ENCODE measurements around the gene CSTPP1.
A peak's percentile ranks its signal among the peaks of the same experiment; 100 is the strongest.

The CSTPP1 gene

GRCh38 chr11:47156333-47156732 is 219.8 kb downstream of the CSTPP1 start:
- no peaks in the 10 kb centered on the region for H3K9me3 ChIP-seq (ENCODE audit: insufficient read depth, low read depth, low read length)
- no peak overlapping the region for H2BK120ac ChIP-seq (ENCODE audit: insufficient read depth, low read length, poor library complexity)
- no peak overlapping the region for H2AFZ ChIP-seq (ENCODE audit: insufficient read depth, low read length, poor library complexity)
- no peak overlapping the region for H3K14ac ChIP-seq (ENCODE audit: low read length)
- no peaks in the 10 kb centered on the region for H3K27me3 ChIP-seq (ENCODE audit: insufficient read depth, low read length)
- no peak overlapping the region for H3K18ac ChIP-seq (ENCODE audit: low read length)
- no peaks in the 10 kb centered on the region for H3K4me1 ChIP-seq (ENCODE audit: control insufficient read depth in 1 of 2, insufficient read depth in 2 of 2, low read length in 2 of 2)
- H4K91ac ChIP-seq (ENCODE audit: low read depth, low read length), result no peak overlapping the region
- H2AK5ac ChIP-seq (ENCODE audit: low read length), result no peak overlapping the region
- peaks cover 0 to 14% of the 10 kb centered on the region in 2 experiments for H3K36me3 ChIP-seq (ENCODE audit: control insufficient read depth in 1 of 2, insufficient read depth in 2 of 2, low read length in 2 of 2)
- no peak overlapping the region for H4K12ac ChIP-seq (ENCODE audit: low read depth, low read length)
- H2BK12ac ChIP-seq (ENCODE audit: low read length), result no peak overlapping the region
- H3K23ac ChIP-seq (ENCODE audit: low read length), result no peak overlapping the region
- WGBS (ENCODE audit: extremely low coverage, insufficient coverage, insufficient read length), result no CpG with 5 or more reads among the region's 6 CpGs
- H3K79me2 ChIP-seq (ENCODE audit: control insufficient read depth, insufficient read depth, low read length, poor library complexity), result no peaks in the 10 kb centered on the region
- H3K4ac ChIP-seq (ENCODE audit: low read depth, low read length), result no peak overlapping the region
- DNase-seq, result peak in 1 of 2 donors; percentile 25
- H3K9ac ChIP-seq (ENCODE audit: low read length), result no peak overlapping the region
- H4K8ac ChIP-seq (ENCODE audit: low read depth, low read length), result no peak overlapping the region
- no peaks in the 10 kb centered on the region for H3K79me1 ChIP-seq (ENCODE audit: low read length)
- H3K4me2 ChIP-seq (ENCODE audit: low read length), result no peak overlapping the region
- no peak overlapping the region for H3K4me3 ChIP-seq (ENCODE audit: low read depth, low read length)
- H2BK5ac ChIP-seq (ENCODE audit: low read depth, low read length, poor library complexity), result no peak overlapping the region
- no peak overlapping the region for H3K27ac ChIP-seq (ENCODE audit: low read depth, low read length)

DNA sequence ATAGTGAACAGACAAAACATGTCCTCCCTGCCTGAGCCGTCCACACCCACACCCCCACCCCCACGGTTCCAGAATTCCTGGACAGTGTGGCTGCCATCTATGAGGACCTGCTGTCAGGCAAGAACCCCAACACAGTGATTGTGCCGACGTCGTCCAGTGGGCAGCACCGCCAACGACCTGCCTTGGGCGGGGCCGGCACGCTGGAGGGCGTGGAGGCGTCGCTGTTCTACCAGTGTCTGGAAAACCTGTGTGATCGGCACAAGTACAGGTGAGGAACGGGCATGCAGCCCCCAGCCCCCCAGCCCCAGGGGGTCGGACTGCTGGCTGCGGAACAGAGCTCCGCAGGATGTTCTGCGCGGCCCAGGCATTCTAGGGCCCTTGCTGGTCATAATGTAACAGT is 220.4 kb downstream of the CSTPP1 start:
- H3K4me1 ChIP-seq (ENCODE audit: control insufficient read depth in 1 of 2, insufficient read depth in 2 of 2, low read length in 2 of 2), result no peaks in the 10 kb centered on the region
- H3K79me1 ChIP-seq (ENCODE audit: low read length), result no peaks in the 10 kb centered on the region
- no peak overlapping the region for H2BK5ac ChIP-seq (ENCODE audit: low read depth, low read length, poor library complexity)
- no peaks in the 10 kb centered on the region for H3K27me3 ChIP-seq (ENCODE audit: insufficient read depth, low read length)
- no peak overlapping the region for H3K4ac ChIP-seq (ENCODE audit: low read depth, low read length)
- no peak overlapping the region for H3K14ac ChIP-seq (ENCODE audit: low read length)
- no peak overlapping the region for H3K4me3 ChIP-seq (ENCODE audit: low read depth, low read length)
- H3K18ac ChIP-seq (ENCODE audit: low read length), result no peak overlapping the region
- no peak overlapping the region for H4K8ac ChIP-seq (ENCODE audit: low read depth, low read length)
- no peak overlapping the region for H3K23ac ChIP-seq (ENCODE audit: low read length)
- no peaks in the 10 kb centered on the region for H3K79me2 ChIP-seq (ENCODE audit: control insufficient read depth, insufficient read depth, low read length, poor library complexity)
- no peak overlapping the region for H4K91ac ChIP-seq (ENCODE audit: low read depth, low read length)
- H4K12ac ChIP-seq (ENCODE audit: low read depth, low read length), result no peak overlapping the region
- H2BK120ac ChIP-seq (ENCODE audit: insufficient read depth, low read length, poor library complexity), result no peak overlapping the region
- no peak overlapping the region for H2AFZ ChIP-seq (ENCODE audit: insufficient read depth, low read length, poor library complexity)
- no peak for DNase-seq
- H2AK5ac ChIP-seq (ENCODE audit: low read length), result no peak overlapping the region
- H3K9me3 ChIP-seq (ENCODE audit: insufficient read depth, low read depth, low read length), result no peaks in the 10 kb centered on the region
- no peak overlapping the region for H3K27ac ChIP-seq (ENCODE audit: low read depth, low read length)
- no peak overlapping the region for H3K9ac ChIP-seq (ENCODE audit: low read length)
- H3K4me2 ChIP-seq (ENCODE audit: low read length), result no peak overlapping the region
- no CpG with 5 or more reads among the region's 20 CpGs for WGBS (ENCODE audit: extremely low coverage, insufficient coverage, insufficient read length)
- H2BK12ac ChIP-seq (ENCODE audit: low read length), result no peak overlapping the region
- peaks cover 3 to 16% of the 10 kb centered on the region in 2 experiments for H3K36me3 ChIP-seq (ENCODE audit: control insufficient read depth in 1 of 2, insufficient read depth in 2 of 2, low read length in 2 of 2)

GRCh38 chr11:47157805-47158204 is 221.2 kb downstream of the CSTPP1 start:
- Histone ChIP-seq H4K91ac (ENCODE audit: low read depth, low read length) (no peak overlapping the region), H2AK5ac (ENCODE audit: low read length) (no peak overlapping the region), H2BK12ac (ENCODE audit: low read length) (no peak overlapping the region), H4K8ac (ENCODE audit: low read depth, low read length) (no peak overlapping the region), H3K23ac (ENCODE audit: low read length) (no peak overlapping the region), H3K79me2 (ENCODE audit: control insufficient read depth, insufficient read depth, low read length, poor library complexity) (no peaks in the 10 kb centered on the region), H3K4me1 (ENCODE audit: control insufficient read depth in 1 of 2, insufficient read depth in 2 of 2, low read length in 2 of 2) (no peaks in the 10 kb centered on the region), H4K12ac (ENCODE audit: low read depth, low read length) (no peak overlapping the region), H2BK5ac (ENCODE audit: low read depth, low read length, poor library complexity) (no peak overlapping the region), H3K4me3 (ENCODE audit: low read depth, low read length) (no peak overlapping the region), H3K4me2 (ENCODE audit: low read length) (no peak overlapping the region), H3K9ac (ENCODE audit: low read length) (no peak overlapping the region), H2AFZ (ENCODE audit: insufficient read depth, low read length, poor library complexity) (no peak overlapping the region), H3K36me3 (ENCODE audit: control insufficient read depth in 1 of 2, insufficient read depth in 2 of 2, low read length in 2 of 2) (peaks cover 7 to 23% of the 10 kb centered on the region in 2 experiments), H2BK120ac (ENCODE audit: insufficient read depth, low read length, poor library complexity) (no peak overlapping the region), H3K27me3 (ENCODE audit: insufficient read depth, low read length) (no peaks in the 10 kb centered on the region), H3K14ac (ENCODE audit: low read length) (no peak overlapping the region), H3K79me1 (ENCODE audit: low read length) (no peaks in the 10 kb centered on the region), H3K27ac (ENCODE audit: low read depth, low read length) (no peak overlapping the region), H3K18ac (ENCODE audit: low read length) (no peak overlapping the region), H3K9me3 (ENCODE audit: insufficient read depth, low read depth, low read length) (no peaks in the 10 kb centered on the region), H3K4ac (ENCODE audit: low read depth, low read length) (no peak overlapping the region)
- no peak for DNase-seq
- WGBS (ENCODE audit: extremely low coverage, insufficient coverage, insufficient read length), result no CpG with 5 or more reads among the region's 8 CpGs

- no peak overlapping the region for H4K8ac ChIP-seq (ENCODE audit: low read depth, low read length)
- no peak overlapping the region for H2BK5ac ChIP-seq (ENCODE audit: low read depth, low read length, poor library complexity)
- H3K79me2 ChIP-seq (ENCODE audit: control insufficient read depth, insufficient read depth, low read length, poor library complexity), result no peaks in the 10 kb centered on the region
- no peak overlapping the region for H2AFZ ChIP-seq (ENCODE audit: insufficient read depth, low read length, poor library complexity)
- no peaks in the 10 kb centered on the region for H3K9me3 ChIP-seq (ENCODE audit: insufficient read depth, low read depth, low read length)
- no peak overlapping the region for H4K91ac ChIP-seq (ENCODE audit: low read depth, low read length)
- WGBS (ENCODE audit: extremely low coverage, insufficient coverage, insufficient read length), result no CpG with 5 or more reads among the region's 5 CpGs
- no peak overlapping the region for H3K23ac ChIP-seq (ENCODE audit: low read length)
- H3K36me3 ChIP-seq (ENCODE audit: control insufficient read depth in 1 of 2, insufficient read depth in 2 of 2, low read length in 2 of 2), result peaks cover 7 to 23% of the 10 kb centered on the region in 2 experiments
- H3K79me1 ChIP-seq (ENCODE audit: low read length), result no peaks in the 10 kb centered on the region
- no peaks in the 10 kb centered on the region for H3K27me3 ChIP-seq (ENCODE audit: insufficient read depth, low read length)
- H3K18ac ChIP-seq (ENCODE audit: low read length), result no peak overlapping the region
- H2BK120ac ChIP-seq (ENCODE audit: insufficient read depth, low read length, poor library complexity), result no peak overlapping the region
- no peak for DNase-seq
- H3K27ac ChIP-seq (ENCODE audit: low read depth, low read length), result no peak overlapping the region
- H4K12ac ChIP-seq (ENCODE audit: low read depth, low read length), result no peak overlapping the region
- H3K4ac ChIP-seq (ENCODE audit: low read depth, low read length), result no peak overlapping the region
- no peak overlapping the region for H2BK12ac ChIP-seq (ENCODE audit: low read length)
- no peaks in the 10 kb centered on the region for H3K4me1 ChIP-seq (ENCODE audit: control insufficient read depth in 1 of 2, insufficient read depth in 2 of 2, low read length in 2 of 2)
- H3K4me3 ChIP-seq (ENCODE audit: low read depth, low read length), result no peak overlapping the region
- H3K14ac ChIP-seq (ENCODE audit: low read length), result no peak overlapping the region
- no peak overlapping the region for H3K4me2 ChIP-seq (ENCODE audit: low read length)
- no peak overlapping the region for H2AK5ac ChIP-seq (ENCODE audit: low read length)
- no peak overlapping the region for H3K9ac ChIP-seq (ENCODE audit: low read length)
Observed at GRCh38 chr11:47158242-47158641, 221.7 kb downstream of the CSTPP1 start.
